HUES6 (cell line): ENCODE data around the gene GPR42.
"Not testable (repeated sequence)": the region's sequence is repeated elsewhere in the genome, so short reads cannot be mapped to it uniquely, and the experiment has no call there.

Source experiments
- H3K27ac ChIP-seq: 2 replicates; pipeline ENCODE4 v1.7.0; 2013; ENCODE audit warnings: low read depth, mild to moderate bottlenecking, low read length, inconsistent platforms
- H3K27me3 ChIP-seq: 2 replicates; pipeline ENCODE4 v1.6.1; 2013; ENCODE audit warnings: low read length; ENCODE audit not compliant: control insufficient read depth, insufficient read depth
- H3K36me3 ChIP-seq: 2 replicates; pipeline ENCODE4 v1.6.1; 2013; ENCODE audit warnings: low read length; ENCODE audit not compliant: control insufficient read depth, insufficient read depth
- H3K4me1 ChIP-seq: 2 replicates; pipeline ENCODE4 v1.6.1; 2013; ENCODE audit warnings: low read length; ENCODE audit not compliant: control insufficient read depth, insufficient read depth
- H3K4me3 ChIP-seq: 2 replicates; pipeline ENCODE4 v1.5.1; 2013; ENCODE audit warnings: low read depth, low read length
- H3K9ac ChIP-seq: one replicate; pipeline ENCODE4 v1.6.1; 2013; ENCODE audit warnings: mild to moderate bottlenecking, low read length
- H3K9me3 ChIP-seq: 2 replicates; pipeline ENCODE4 v1.6.1; 2013; ENCODE audit warnings: low read depth, low read length; ENCODE audit not compliant: control insufficient read depth, insufficient read depth

The GPR42 gene

GRCh38 chr19:35355791-35356460 is 14.9 kb upstream of the GPR42 start:
- H3K27ac ChIP-seq = no peak overlapping the region
- no peaks in the 10 kb centered on the region for H3K9me3 ChIP-seq
- H3K9ac ChIP-seq = no peak overlapping the region
- H3K36me3 ChIP-seq = no peaks in the 10 kb centered on the region
- H3K4me3 ChIP-seq = no peak overlapping the region
- no peaks in the 10 kb centered on the region for H3K4me1 ChIP-seq
- H3K27me3 ChIP-seq = no peaks in the 10 kb centered on the region

- Histone ChIP-seq H3K9ac (no peak within 1 kb of the TSS), H3K9me3 (no peaks in the 10 kb centered on the region), H3K27ac (no peak within 1 kb of the TSS), H3K4me1 (no peaks in the 10 kb centered on the region), H3K4me3 (no peak within 1 kb of the TSS), H3K36me3 (no peaks in the 10 kb centered on the region), H3K27me3 (peaks cover 8% of the 10 kb centered on the region; the same call in 1 of the 2 replicates)
Observed at GRCh38 chr19:35357867-35358573, 12.8 kb upstream of the GPR42 start, which contains the start of gene FFAR3. TSS of gene FFAR3 (plus strand) at chr19:35358460. CDS start at chr19:35358891, 431 bp downstream.

- not testable (repeated sequence) for H3K9ac ChIP-seq, H3K27me3 ChIP-seq, H3K27ac ChIP-seq, H3K4me1 ChIP-seq, H3K4me3 ChIP-seq, H3K9me3 ChIP-seq, H3K36me3 ChIP-seq
Observed at GRCh38 chr19:35358834-35359233, 12.0 kb upstream of the GPR42 start.

GRCh38 chr19:35359395-35359794 is 11.5 kb upstream of the GPR42 start:
- not testable (repeated sequence) for H3K4me3 ChIP-seq, H3K4me1 ChIP-seq, H3K27me3 ChIP-seq, H3K9ac ChIP-seq, H3K27ac ChIP-seq, H3K9me3 ChIP-seq, H3K36me3 ChIP-seq

- H3K4me3 ChIP-seq, H3K27ac ChIP-seq, H3K36me3 ChIP-seq, H3K4me1 ChIP-seq, H3K9ac ChIP-seq, H3K27me3 ChIP-seq, H3K9me3 ChIP-seq: not testable (repeated sequence)
Observed at GRCh38 chr19:35360081-35360480, 10.8 kb upstream of the GPR42 start.

- H3K36me3 ChIP-seq = no peaks in the 10 kb centered on the region
- H3K4me1 ChIP-seq = no peaks in the 10 kb centered on the region
- H3K27ac ChIP-seq = no peak overlapping the region
- no peak overlapping the region for H3K9ac ChIP-seq
- H3K27me3 ChIP-seq = peaks cover 8% of the 10 kb centered on the region; the same call in 1 of the 2 replicates
- H3K4me3 ChIP-seq = no peak overlapping the region
- H3K9me3 ChIP-seq = no peaks in the 10 kb centered on the region
Observed at GRCh38 chr19:35360880-35361420, 9.9 kb upstream of the GPR42 start.

- Histone ChIP-seq H3K27me3 (peaks cover 8% of the 10 kb centered on the region; the same call in 1 of the 2 replicates), H3K36me3 (no peaks in the 10 kb centered on the region), H3K9me3 (no peaks in the 10 kb centered on the region), H3K27ac (no peak overlapping the region), H3K4me3 (no peak overlapping the region), H3K9ac (no peak overlapping the region), H3K4me1 (no peaks in the 10 kb centered on the region)
Observed at GRCh38 chr19:35362261-35363000, 8.4 kb upstream of the GPR42 start.

GRCh38 chr19:35363001-35363590 is 7.8 kb upstream of the GPR42 start:
- Histone ChIP-seq H3K27me3 (peaks cover 8% of the 10 kb centered on the region; the same call in 1 of the 2 replicates), H3K4me1 (no peaks in the 10 kb centered on the region), H3K4me3 (no peak overlapping the region), H3K27ac (no peak overlapping the region), H3K9ac (no peak overlapping the region), H3K36me3 (no peaks in the 10 kb centered on the region), H3K9me3 (no peaks in the 10 kb centered on the region)

GRCh38 chr19:35363711-35364425 is 7.0 kb upstream of the GPR42 start:
- Histone ChIP-seq H3K9me3 (no peaks in the 10 kb centered on the region), H3K27me3 (peaks cover 8% of the 10 kb centered on the region; the same call in 1 of the 2 replicates), H3K36me3 (no peaks in the 10 kb centered on the region), H3K9ac (no peak overlapping the region), H3K4me3 (no peak overlapping the region), H3K27ac (no peak overlapping the region), H3K4me1 (no peaks in the 10 kb centered on the region)

- H3K4me1 ChIP-seq = no peaks in the 10 kb centered on the region
Observed at GRCh38 chr19:35365303-35365702, 5.6 kb upstream of the GPR42 start.

More at GRCh38 chr19:35365303-35365702, 5.6 kb upstream of the GPR42 start:
- no peak overlapping the region for H3K4me3 ChIP-seq
- no peak overlapping the region for H3K27ac ChIP-seq
- H3K9me3 ChIP-seq = peaks cover 7% of the 10 kb centered on the region
- H3K27me3 ChIP-seq = peaks cover 8% of the 10 kb centered on the region; the same call in 1 of the 2 replicates
- H3K36me3 ChIP-seq = no peaks in the 10 kb centered on the region
- H3K9ac ChIP-seq = no peak overlapping the region
